Suppressor macrophage treated with lipopolysaccharide for 4 hours (primary cell): ENCODE data around the gene ARHGAP28.

Experiments used
- DNase-seq: peaks from one replicate; pipeline ENCODE4 v3.0.0-alpha.2; 2020

The ARHGAP28 gene

GRCh38 chr18:6940451-6940850, 210.9 kb downstream of the ARHGAP28 start:
- DNase-seq = no peak

- no peak for DNase-seq
Measured at GRCh38 chr18:6941996-6942395, 212.5 kb downstream of the ARHGAP28 start.

GRCh38 chr18:6942742-6943141, 213.2 kb downstream of the ARHGAP28 start:
- DNase-seq = no peak

- no peak for DNase-seq
Measured at GRCh38 chr18:6943143-6943542, 213.6 kb downstream of the ARHGAP28 start.

- no peak for DNase-seq
Measured at GRCh38 chr18:6947338-6948030, 218.0 kb downstream of the ARHGAP28 start.

- DNase-seq = no peak
Measured at GRCh38 chr18:6948281-6949055, 219.0 kb downstream of the ARHGAP28 start.

GRCh38 chr18:6949800-6950586, 220.5 kb downstream of the ARHGAP28 start:
- DNase-seq = no peak

GRCh38 chr18:6950641-6951040, 221.1 kb downstream of the ARHGAP28 start:
- no peak for DNase-seq

GRCh38 chr18:6951336-6952090, 222.0 kb downstream of the ARHGAP28 start:
- DNase-seq = no peak

GRCh38 chr18:6954501-6954900, 225.0 kb downstream of the ARHGAP28 start:
- no peak for DNase-seq

- DNase-seq = no peak
Measured at GRCh38 chr18:6955304-6955703, 225.8 kb downstream of the ARHGAP28 start.

GRCh38 chr18:6956495-6956894, 227.0 kb downstream of the ARHGAP28 start:
- DNase-seq = no peak

- no peak for DNase-seq
Measured at GRCh38 chr18:6956999-6957398, 227.5 kb downstream of the ARHGAP28 start.

GRCh38 chr18:6959110-6959509, 229.6 kb downstream of the ARHGAP28 start:
- no peak for DNase-seq

- DNase-seq = no peak
Measured at GRCh38 chr18:6960124-6960523, 230.6 kb downstream of the ARHGAP28 start.

- no peak for DNase-seq
Measured at GRCh38 chr18:6960656-6961055, 231.1 kb downstream of the ARHGAP28 start.

- DNase-seq = no peak
Measured at GRCh38 chr18:6961331-6961730, 231.8 kb downstream of the ARHGAP28 start.

GRCh38 chr18:6962571-6963451, 233.3 kb downstream of the ARHGAP28 start:
- DNase-seq = no peak

- no peak for DNase-seq
Measured at GRCh38 chr18:6963452-6964097, 234.1 kb downstream of the ARHGAP28 start.
